Keratinocyte (primary cell): ENCODE measurements around the gene HCRTR1.

ENCODE experiments used
- EZH2 ChIP-seq: IDR thresholded peaks from one replicate; pipeline ENCODE4 v1.6.1; 2012; ENCODE audit warnings: inconsistent platforms, mild to moderate bottlenecking, low read length, moderate library complexity
- TF ChIP-seq, protein P1 (sequence below), 3 experiments: IDR thresholded peaks in 1 of 3; conservative IDR thresholded peaks in 1 of 3; optimal IDR thresholded peaks in 1 of 3; 2 replicates in 2 of 3; 3 replicates in 1 of 3; pipeline versions ENCODE3 to v1.5.1; 2011; ENCODE audit warnings: low read length in 3 of 3, mild to moderate bottlenecking in 3 of 3, moderate library complexity in 2 of 3, control low read depth in 1 of 3, inconsistent platforms in 1 of 3; ENCODE audit not compliant: insufficient read depth in 2 of 3; ENCODE audit errors: extremely low read depth in 1 of 3

GRCh38 chr1:31624731-31625514, 7.4 kb downstream of the HCRTR1 start:
- TF ChIP-seq, protein P1, sequence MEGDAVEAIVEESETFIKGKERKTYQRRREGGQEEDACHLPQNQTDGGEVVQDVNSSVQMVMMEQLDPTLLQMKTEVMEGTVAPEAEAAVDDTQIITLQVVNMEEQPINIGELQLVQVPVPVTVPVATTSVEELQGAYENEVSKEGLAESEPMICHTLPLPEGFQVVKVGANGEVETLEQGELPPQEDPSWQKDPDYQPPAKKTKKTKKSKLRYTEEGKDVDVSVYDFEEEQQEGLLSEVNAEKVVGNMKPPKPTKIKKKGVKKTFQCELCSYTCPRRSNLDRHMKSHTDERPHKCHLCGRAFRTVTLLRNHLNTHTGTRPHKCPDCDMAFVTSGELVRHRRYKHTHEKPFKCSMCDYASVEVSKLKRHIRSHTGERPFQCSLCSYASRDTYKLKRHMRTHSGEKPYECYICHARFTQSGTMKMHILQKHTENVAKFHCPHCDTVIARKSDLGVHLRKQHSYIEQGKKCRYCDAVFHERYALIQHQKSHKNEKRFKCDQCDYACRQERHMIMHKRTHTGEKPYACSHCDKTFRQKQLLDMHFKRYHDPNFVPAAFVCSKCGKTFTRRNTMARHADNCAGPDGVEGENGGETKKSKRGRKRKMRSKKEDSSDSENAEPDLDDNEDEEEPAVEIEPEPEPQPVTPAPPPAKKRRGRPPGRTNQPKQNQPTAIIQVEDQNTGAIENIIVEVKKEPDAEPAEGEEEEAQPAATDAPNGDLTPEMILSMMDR (optimal IDR thresholded peaks at IDR 0.05 in 1 of 3, IDR thresholded peaks at IDR 0.05 in 1 of 3, conservative IDR thresholded peaks at IDR 0.05 in 1 of 3; ENCODE audit: extremely low read depth in 1 of 3, insufficient read depth in 2 of 3, low read length in 3 of 3): no peak
- TF ChIP-seq EZH2: no peak
